ENCODE results near the gene AKR1D1. TPM values are rescaled to one million over a fixed set of nuclear protein-coding genes. Genes with fewer than 3 reads are reported as not detected.

Gene AKR1D1
- total and polyA plus RNA-seq, 2 of the 13 experiments (the other 11 are each of a cell fraction or from before 2014, with no cell fraction given): 6.9 to 37.0 TPM

- ATAC-seq: no peak
- no peak for TF ChIP-seq CBX5 (CRISPR knock-in tag; IDR thresholded peaks at IDR 0.05; ENCODE audit: borderline replicate concordance)
- TF ChIP-seq SRY (CRISPR knock-in tag; IDR thresholded peaks at IDR 0.05): no peak
- TF ChIP-seq ZFP36L2 (CRISPR knock-in tag; IDR thresholded peaks at IDR 0.05): no peak
- no peak for TF ChIP-seq EEA1 (CRISPR knock-in tag; IDR thresholded peaks at IDR 0.05; ENCODE audit: borderline replicate concordance)
- no peak for TF ChIP-seq MTF1 (CRISPR knock-in tag; IDR thresholded peaks at IDR 0.05)
- TF ChIP-seq NFRKB (IDR thresholded peaks at IDR 0.05): no peak
- TF ChIP-seq ZNF121 (CRISPR knock-in tag; IDR thresholded peaks at IDR 0.05): peak; percentile 69
- TF ChIP-seq YEATS4 (CRISPR knock-in tag; IDR thresholded peaks at IDR 0.05; ENCODE audit: borderline replicate concordance): no peak
- Histone ChIP-seq H3K4me2 (ENCODE audit: low read depth, low read length) (no peak overlapping the region), H3K4me1 (ENCODE audit: insufficient read depth, low read length) (peaks cover 36% of the 10 kb centered on the region), H3K27me3 (ENCODE audit: control insufficient read depth in 1 of 2, insufficient read depth in 2 of 2, low read length in 2 of 2) (no peaks in the 10 kb centered on the region), H3K9me3 (ENCODE audit: low read length) (no peaks in the 10 kb centered on the region), H3K79me2 (ENCODE audit: insufficient read depth, low read length) (no peaks in the 10 kb centered on the region), H2AFZ (ENCODE audit: low read length) (no peak overlapping the region), H3K36me3 (replicated peaks in 1 of 2; ENCODE audit: control insufficient read depth in 1 of 2, insufficient read depth in 2 of 2, low read length in 2 of 2) (no peaks in the 10 kb centered on the region), H3K27ac (ENCODE audit: extremely low read length, insufficient read depth, low read length) (no peak overlapping the region), H4K20me1 (ENCODE audit: insufficient read depth, low read length) (no peaks in the 10 kb centered on the region), H3K4me3 (replicated peaks in 1 of 3; ENCODE audit: insufficient read depth in 1 of 3, low read depth in 2 of 3, low read length in 3 of 3) (no peak overlapping the region), H3K9ac (ENCODE audit: insufficient read depth, low read depth, low read length) (no peak overlapping the region)
- intact Hi-C loops (cut with micrococcal nuclease; ENCODE audit: unreplicated experiment) (no loop called here), in situ Hi-C loops (cut with HindIII; ENCODE audit: extremely low pct_ligation_motif_present, low pct_unique_long_range_greater_than_20kb) (no loop called here)
- DNase-seq (ENCODE audit: low spot score): no peak
- FAIRE-seq: no peak
- BruUV-seq (replicated peaks): no TSS peak
- ChIA-PET POLR2A (no interaction called here), CTCF (ENCODE audit: low intra/inter-chr PET ratio, low total read pairs) (no interaction called here)
- 94% methylated on average over 3 of the region's 3 CpGs for WGBS (ENCODE audit: low lambda C conversion rate)
Measured at GRCh38 chr7:138115047-138115446, 38.8 kb downstream of the AKR1D1 start.

GRCh38 chr7:138116141-138116540, 39.9 kb downstream of the AKR1D1 start:
- ATAC-seq (no peak), FAIRE-seq (no peak), DNase-seq (ENCODE audit: low spot score) (no peak)
- CTCF ChIA-PET (ENCODE audit: low intra/inter-chr PET ratio, low total read pairs): no interaction called here
- Histone ChIP-seq H3K4me1 (ENCODE audit: insufficient read depth, low read length) (peaks cover 43% of the 10 kb centered on the region), H3K4me2 (ENCODE audit: low read depth, low read length) (no peak overlapping the region), H3K79me2 (ENCODE audit: insufficient read depth, low read length) (no peaks in the 10 kb centered on the region), H3K9ac (ENCODE audit: insufficient read depth, low read depth, low read length) (no peak overlapping the region), H3K9me3 (ENCODE audit: low read length) (no peaks in the 10 kb centered on the region), H3K27me3 (ENCODE audit: control insufficient read depth in 1 of 2, insufficient read depth in 2 of 2, low read length in 2 of 2) (no peaks in the 10 kb centered on the region), H2AFZ (ENCODE audit: low read length) (no peak overlapping the region), H3K27ac (ENCODE audit: extremely low read length, insufficient read depth, low read length) (peak overlapping the region; percentile 45), H3K36me3 (replicated peaks in 1 of 2; ENCODE audit: control insufficient read depth in 1 of 2, insufficient read depth in 2 of 2, low read length in 2 of 2) (no peaks in the 10 kb centered on the region), H3K4me3 (replicated peaks in 1 of 3; ENCODE audit: insufficient read depth in 1 of 3, low read depth in 2 of 3, low read length in 3 of 3) (no peak overlapping the region), H4K20me1 (ENCODE audit: insufficient read depth, low read length) (no peaks in the 10 kb centered on the region)
- 88% methylated on average over 1 of the region's 1 CpG for WGBS (ENCODE audit: low lambda C conversion rate)
- no TSS peak for BruUV-seq (replicated peaks)
- in situ Hi-C loops (cut with HindIII; ENCODE audit: extremely low pct_ligation_motif_present, low pct_unique_long_range_greater_than_20kb) (no loop called here), intact Hi-C loops (cut with micrococcal nuclease; ENCODE audit: unreplicated experiment) (no loop called here)
- POLR2A ChIA-PET: no interaction called here
- peak; percentile 37 for TF ChIP-seq FOSL2 (CRISPR knock-in tag; IDR thresholded peaks at IDR 0.05)
- TF ChIP-seq MTA1 (CRISPR knock-in tag; IDR thresholded peaks at IDR 0.05; ENCODE audit: borderline replicate concordance): no peak

Data from HepG2 (cell line).